ENCODE measurements around the gene ELOF1. TPM values are rescaled to one million over a fixed set of nuclear protein-coding genes. Genes with fewer than 3 reads are reported as not detected.

The ELOF1 gene
- total RNA-seq, 1 donor from 2014 or later = 49.2 TPM

- TF ChIP-seq CTCF (IDR thresholded peaks at IDR 0.05) = peak; percentile 86
- H3K4me3 Mint-ChIP-seq (ENCODE audit: unreplicated experiment) = no peak overlapping the region
- H3K36me3 Mint-ChIP-seq (ENCODE audit: unreplicated experiment) = no peaks in the 10 kb centered on the region
- DNase-seq (ENCODE audit: extremely low spot score, unreplicated experiment) = peak; percentile 92
- H3K9me3 Mint-ChIP-seq (ENCODE audit: unreplicated experiment) = no peaks in the 10 kb centered on the region
- H3K4me1 Mint-ChIP-seq (ENCODE audit: unreplicated experiment) = peaks cover 3% of the 10 kb centered on the region
- H3K27ac Mint-ChIP-seq (ENCODE audit: unreplicated experiment) = peak overlapping the region; percentile 47
- no peaks in the 10 kb centered on the region for H3K27me3 Mint-ChIP-seq (ENCODE audit: unreplicated experiment)
These were observed 28.4 kb upstream of the ELOF1 start for GRCh38 chr19:11587302-11587974.

GRCh38 chr19:11586331-11586730 lies 27.3 kb upstream of the ELOF1 start:
- Mint-ChIP-seq H3K4me3 (ENCODE audit: unreplicated experiment) (no peak overlapping the region), H3K9me3 (ENCODE audit: unreplicated experiment) (no peaks in the 10 kb centered on the region), H3K36me3 (ENCODE audit: unreplicated experiment) (no peaks in the 10 kb centered on the region), H3K4me1 (ENCODE audit: unreplicated experiment) (peaks cover 9% of the 10 kb centered on the region), H3K27ac (ENCODE audit: unreplicated experiment) (no peak overlapping the region), H3K27me3 (ENCODE audit: unreplicated experiment) (no peaks in the 10 kb centered on the region)
- no peak for TF ChIP-seq CTCF (IDR thresholded peaks at IDR 0.05)
- no peak for DNase-seq (ENCODE audit: extremely low spot score, unreplicated experiment)

GRCh38 chr19:11581740-11582139 lies 22.7 kb upstream of the ELOF1 start:
- no peak for TF ChIP-seq CTCF (IDR thresholded peaks at IDR 0.05)
- Mint-ChIP-seq H3K9me3 (ENCODE audit: unreplicated experiment) (no peaks in the 10 kb centered on the region), H3K4me1 (ENCODE audit: unreplicated experiment) (peaks cover 14% of the 10 kb centered on the region), H3K36me3 (ENCODE audit: unreplicated experiment) (no peaks in the 10 kb centered on the region), H3K4me3 (ENCODE audit: unreplicated experiment) (peak overlapping the region; percentile 50), H3K27ac (ENCODE audit: unreplicated experiment) (peak overlapping the region; percentile 46), H3K27me3 (ENCODE audit: unreplicated experiment) (no peaks in the 10 kb centered on the region)
- no peak for DNase-seq (ENCODE audit: extremely low spot score, unreplicated experiment)

GRCh38 chr19:11580116-11580515 lies 21.1 kb upstream of the ELOF1 start:
- no peak for TF ChIP-seq CTCF (IDR thresholded peaks at IDR 0.05)
- Mint-ChIP-seq H3K27ac (ENCODE audit: unreplicated experiment) (no peak overlapping the region), H3K4me1 (ENCODE audit: unreplicated experiment) (peaks cover 14% of the 10 kb centered on the region), H3K9me3 (ENCODE audit: unreplicated experiment) (no peaks in the 10 kb centered on the region), H3K36me3 (ENCODE audit: unreplicated experiment) (no peaks in the 10 kb centered on the region), H3K27me3 (ENCODE audit: unreplicated experiment) (no peaks in the 10 kb centered on the region), H3K4me3 (ENCODE audit: unreplicated experiment) (no peak overlapping the region)
- no peak for DNase-seq (ENCODE audit: extremely low spot score, unreplicated experiment)

GRCh38 chr19:11578258-11579142 lies 19.5 kb upstream of the ELOF1 start:
- no peaks in the 10 kb centered on the region for H3K36me3 Mint-ChIP-seq (ENCODE audit: unreplicated experiment)
- no peak for DNase-seq (ENCODE audit: extremely low spot score, unreplicated experiment)
- no peak overlapping the region for H3K4me3 Mint-ChIP-seq (ENCODE audit: unreplicated experiment)
- no peak for TF ChIP-seq CTCF (IDR thresholded peaks at IDR 0.05)
- H3K27me3 Mint-ChIP-seq (ENCODE audit: unreplicated experiment) = no peaks in the 10 kb centered on the region
- H3K27ac Mint-ChIP-seq (ENCODE audit: unreplicated experiment) = no peak overlapping the region
- H3K9me3 Mint-ChIP-seq (ENCODE audit: unreplicated experiment) = no peaks in the 10 kb centered on the region
- H3K4me1 Mint-ChIP-seq (ENCODE audit: unreplicated experiment) = peaks cover 14% of the 10 kb centered on the region
